HepG2 (cell line): ENCODE measurements around the gene PSMC2. TPM values are rescaled to one million over a fixed set of nuclear protein-coding genes. Genes with fewer than 3 reads are reported as not detected.

Experiments used
- ARNT ChIP-seq: fragments of 450-650 bp; IDR thresholded peaks from 2 replicates; pipeline ENCODE4 v1.6.1; 2017
- BORCS8-MEF2B ChIP-seq: sonication (generic); formaldehyde crosslinking; IDR thresholded peaks from 2 replicates; pipeline ENCODE4 v1.8.0; 2022; ENCODE audit warnings: mild to moderate bottlenecking, missing genetic modification reagents
- CAMTA2 ChIP-seq: sonication (generic); formaldehyde crosslinking; IDR thresholded peaks from 2 replicates; pipeline ENCODE4 v1.4.0; 2020; ENCODE audit warnings: mild to moderate bottlenecking, missing genetic modification reagents, borderline replicate concordance
- CHD2 ChIP-seq: IDR thresholded peaks from 2 replicates; pipeline ENCODE4 v1.6.1; 2011; ENCODE audit warnings: low read depth, low read length, improper control_type of control experiment
- KAT8 ChIP-seq: IDR thresholded peaks from 2 replicates; pipeline ENCODE4 v1.6.1; 2016; ENCODE audit warnings: missing genetic modification reagents, missing compliant biosample characterization
- MTERF4 ChIP-seq: sonication (generic); formaldehyde crosslinking; IDR thresholded peaks from 2 replicates; pipeline ENCODE4 v1.8.0; 2023; ENCODE audit warnings: mild to moderate bottlenecking, missing genetic modification reagents
- NFKBIZ ChIP-seq: IDR thresholded peaks from 2 replicates; pipeline ENCODE4 v1.6.1; 2018; ENCODE audit warnings: missing genetic modification reagents, missing compliant biosample characterization
- RBM39 ChIP-seq: fragments of 200-400 bp; formaldehyde crosslinking; IDR thresholded peaks from one replicate; pipeline ENCODE4 v1.6.1; 2018; ENCODE audit warnings: antibody characterized with exemption, mild to moderate bottlenecking, low read depth, low read length; ENCODE audit not compliant: poor library complexity, severe bottlenecking
- THAP11 ChIP-seq: IDR thresholded peaks from 2 replicates; pipeline ENCODE4 v1.6.1; 2016; ENCODE audit warnings: missing biosample characterization, missing genetic modification reagents
- UBTF ChIP-seq: sonication (generic); formaldehyde crosslinking; IDR thresholded peaks from 2 replicates; pipeline ENCODE4 v1.4.0; 2020; ENCODE audit warnings: mild to moderate bottlenecking, missing genetic modification reagents
- WIZ ChIP-seq: sonication (generic); formaldehyde crosslinking; IDR thresholded peaks from 2 replicates; pipeline ENCODE4 v1.5.1; 2020; ENCODE audit warnings: mild to moderate bottlenecking, missing genetic modification reagents
- ZC3H4 ChIP-seq: sonication (generic); formaldehyde crosslinking; IDR thresholded peaks from 2 replicates; pipeline ENCODE4 v1.4.0; 2020; ENCODE audit warnings: missing genetic modification reagents, borderline replicate concordance
- ZNF138 ChIP-seq: sonication (generic); formaldehyde crosslinking; IDR thresholded peaks from 2 replicates; pipeline ENCODE4 v1.5.0; 2020; ENCODE audit warnings: mild to moderate bottlenecking, low read depth, missing genetic modification reagents
- ZNF224 ChIP-seq: sonication (generic); formaldehyde crosslinking; IDR thresholded peaks from 2 replicates; pipeline ENCODE4 v1.5.0; 2020; ENCODE audit warnings: mild to moderate bottlenecking, missing genetic modification reagents
- ZNF264 ChIP-seq: sonication (generic); formaldehyde crosslinking; IDR thresholded peaks from 2 replicates; pipeline ENCODE4 v1.4.0; 2020; ENCODE audit warnings: missing genetic modification reagents
- ZNF274 ChIP-seq: sonication (generic); formaldehyde crosslinking; IDR thresholded peaks from 2 replicates; pipeline ENCODE4 v1.5.1; 2020; ENCODE audit warnings: mild to moderate bottlenecking, missing genetic modification reagents
- ZNF280D ChIP-seq: sonication (generic); formaldehyde crosslinking; IDR thresholded peaks from 2 replicates; pipeline ENCODE4 v1.5.1; 2020; ENCODE audit warnings: mild to moderate bottlenecking, missing genetic modification reagents
- ZNF292 ChIP-seq: sonication (generic); formaldehyde crosslinking; IDR thresholded peaks from 2 replicates; pipeline ENCODE4 v1.8.1; 2022; ENCODE audit warnings: mild to moderate bottlenecking, low read depth, missing genetic modification reagents, borderline replicate concordance
- ZNF382 ChIP-seq: sonication (generic); formaldehyde crosslinking; IDR thresholded peaks from 2 replicates; pipeline ENCODE4 v1.5.0; 2020; ENCODE audit warnings: missing genetic modification reagents, mild to moderate bottlenecking, borderline replicate concordance
- ZNF510 ChIP-seq: sonication (generic); formaldehyde crosslinking; IDR thresholded peaks from 2 replicates; pipeline ENCODE4 v1.4.0; 2020; ENCODE audit warnings: low read depth, mild to moderate bottlenecking, missing genetic modification reagents
- ZNF543 ChIP-seq: sonication (generic); formaldehyde crosslinking; IDR thresholded peaks from 2 replicates; pipeline ENCODE4 v1.4.0; 2020; ENCODE audit warnings: mild to moderate bottlenecking, missing genetic modification reagents
- ZNF552 ChIP-seq: sonication (generic); formaldehyde crosslinking; IDR thresholded peaks from 2 replicates; pipeline ENCODE4 v1.9.0; 2022; ENCODE audit warnings: missing genetic modification reagents, mild to moderate bottlenecking, borderline replicate concordance
- ZNF558 ChIP-seq: sonication (generic); formaldehyde crosslinking; IDR thresholded peaks from 2 replicates; pipeline ENCODE4 v1.9.0; 2022; ENCODE audit warnings: mild to moderate bottlenecking, missing genetic modification reagents, borderline replicate concordance
- ZNF7 ChIP-seq: IDR thresholded peaks from 2 replicates; pipeline ENCODE4 v1.6.1; 2016; ENCODE audit warnings: missing biosample characterization, missing genetic modification reagents
- ZSCAN29 ChIP-seq: sonication (generic); formaldehyde crosslinking; conservative IDR thresholded peaks from 2 replicates; pipeline ENCODE4 v1.4.0; 2020; ENCODE audit warnings: mild to moderate bottlenecking, missing genetic modification reagents
- polyA plus RNA-seq, 8 experiments: library from polyadenylated mRNA; depleted of rRNA in 3 of 8; stranded (reverse) in 7 of 8; unstranded in 1 of 8; fragments of >200 nt; fragmentation: Illumina TruSeq in 4 of 8; extraction: Trizol in 4 of 8; gene quantifications; 2 replicates each; pipeline versions ENCODE4 v1.2.1 to v1.2.3, GENCODE V29; 2011 to 2016; ENCODE audit warnings: low read depth in 4 of 8, missing spikeins in 1 of 8, mixed read lengths in 1 of 8; ENCODE audit not compliant: insufficient read depth in 1 of 8
- total RNA-seq, 5 experiments: library from RNA; depleted of rRNA; stranded (reverse); fragments of >200 nt; fragmentation: Illumina TruSeq; extraction: Trizol; gene quantifications; 2 replicates each; pipeline ENCODE4 v1.2.3, GENCODE V29; 2016; ENCODE audit warnings: low read depth in 1 of 5

Gene PSMC2
- total and polyA plus RNA-seq, 2 of the 13 experiments (the other 11 are each of a cell fraction or from before 2014, with no cell fraction given) = 89.9 to 181 TPM

- no peak for TF ChIP-seq ZC3H4
- no peak for TF ChIP-seq ZNF7 (CRISPR knock-in tag)
- TF ChIP-seq NFKBIZ (CRISPR knock-in tag) = 0 out of 2 replicates have a peak, but pooled peaks have one; percentile 15
- TF ChIP-seq BORCS8-MEF2B (CRISPR knock-in tag) = no peak
- peak; percentile 92 for TF ChIP-seq THAP11 (CRISPR knock-in tag)
- TF ChIP-seq WIZ = no peak
- no peak for TF ChIP-seq CHD2
- TF ChIP-seq ARNT = no peak
- TF ChIP-seq ZNF558 (CRISPR knock-in tag) = no peak
- TF ChIP-seq ZNF224 (CRISPR knock-in tag) = 0 out of 2 replicates have a peak, but pooled peaks have one; percentile 55
- no peak for TF ChIP-seq ZNF138 (CRISPR knock-in tag)
- no peak; the same call in 1 of the 2 replicates for TF ChIP-seq CAMTA2 (CRISPR knock-in tag)
- no peak for TF ChIP-seq MTERF4
- TF ChIP-seq KAT8 (CRISPR knock-in tag) = peak; percentile 99
- no peak for TF ChIP-seq RBM39
- TF ChIP-seq ZNF274 (CRISPR knock-in tag) = peak; percentile 52; the same call in 1 of the 2 replicates
- no peak for TF ChIP-seq ZNF510
- TF ChIP-seq ZNF552 (CRISPR knock-in tag) = no peak
- TF ChIP-seq ZNF543 (CRISPR knock-in tag) = no peak
- 0 out of 2 replicates have a peak, but pooled peaks have one; percentile 17 for TF ChIP-seq ZNF280D (CRISPR knock-in tag)
- TF ChIP-seq UBTF = peak; percentile 77
- peak; percentile 76; the same call in 1 of the 2 replicates for TF ChIP-seq ZSCAN29 (CRISPR knock-in tag)
- no peak for TF ChIP-seq ZNF292 (CRISPR knock-in tag)
- TF ChIP-seq ZNF264 (CRISPR knock-in tag) = no peak
- TF ChIP-seq ZNF382 (CRISPR knock-in tag) = no peak
Observed at GRCh38 chr7:103347507-103348267, at the start of gene PSMC2 (continued).
